CD14-positive monocyte (primary cell): ENCODE results near the gene TMEM91. TPM values are rescaled to one million over a fixed set of nuclear protein-coding genes. Genes with fewer than 3 reads are reported as not detected.
A peak's percentile ranks its signal among the peaks of the same experiment; 100 is the strongest.

Experiments
- DNase-seq, 3 donors: peaks; one replicate each; pipeline ENCODE4 v3.0.0-alpha.2; 2011 to 2022
- H2AFZ ChIP-seq: 2 replicates; pipeline ENCODE4 v1.6.0; 2012; ENCODE audit warnings: mild to moderate bottlenecking, low read depth, low read length, inconsistent platforms; ENCODE audit not compliant: insufficient read depth, poor library complexity, severe bottlenecking
- H3K27ac ChIP-seq, 2 donors: 1 replicate in 1 of 2; 2 replicates in 1 of 2; pipeline ENCODE4 v1.5.1; 2012 to 2013; ENCODE audit warnings: low read length in 2 of 2, control low read depth in 1 of 2, inconsistent platforms in 1 of 2, low read depth in 1 of 2, mild to moderate bottlenecking in 1 of 2
- H3K27me3 ChIP-seq, 2 donors: one replicate each; pipeline versions ENCODE4 v1.6.0 to v1.6.1; 2011 to 2013; ENCODE audit warnings: low read length in 2 of 2; ENCODE audit not compliant: control insufficient read depth in 2 of 2, insufficient read depth in 2 of 2
- H3K36me3 ChIP-seq, 2 donors: replicated peaks in 1 of 2; 1 replicate in 1 of 2; 2 replicates in 1 of 2; pipeline versions ENCODE4 v1.5.1 to v1.6.1; 2012 to 2013; ENCODE audit warnings: low read length in 2 of 2, control low read depth in 1 of 2, inconsistent platforms in 1 of 2, mild to moderate bottlenecking in 1 of 2; ENCODE audit not compliant: insufficient read depth in 2 of 2, control insufficient read depth in 1 of 2
- H3K4me1 ChIP-seq, 2 donors: 1 replicate in 1 of 2; 2 replicates in 1 of 2; pipeline versions ENCODE4 v1.5.1 to v1.6.1; 2012 to 2013; ENCODE audit warnings: low read length in 2 of 2, control low read depth in 1 of 2, inconsistent platforms in 1 of 2, mild to moderate bottlenecking in 1 of 2, moderate library complexity in 1 of 2; ENCODE audit not compliant: insufficient read depth in 2 of 2, control insufficient read depth in 1 of 2
- H3K4me2 ChIP-seq: replicated peaks from 2 replicates; pipeline ENCODE3; 2012; ENCODE audit warnings: low read length, moderate library complexity, mild to moderate bottlenecking; ENCODE audit not compliant: poor library complexity, severe bottlenecking; ENCODE audit errors: extremely low read depth
- H3K4me3 ChIP-seq, 3 experiments: fragments of 200-600 bp in 1 of 3; sonication (generic) in 1 of 3; replicated peaks in 1 of 3; 1 replicate in 2 of 3; 2 replicates in 1 of 3; pipeline ENCODE4 v1.5.1; 2011 to 2013; ENCODE audit warnings: low read length in 3 of 3, mild to moderate bottlenecking in 3 of 3, control low read depth in 2 of 3, low read depth in 2 of 3, inconsistent platforms in 1 of 3, moderate library complexity in 1 of 3
- H3K79me2 ChIP-seq: 2 replicates; pipeline ENCODE4 v1.6.0; 2012; ENCODE audit warnings: mild to moderate bottlenecking, control low read depth, inconsistent platforms, low read length, moderate library complexity; ENCODE audit not compliant: insufficient read depth
- H3K9ac ChIP-seq: 2 replicates; pipeline ENCODE4 v1.6.0; 2017; ENCODE audit warnings: low read length, mild to moderate bottlenecking; ENCODE audit not compliant: insufficient read depth, poor library complexity, severe bottlenecking
- H3K9me3 ChIP-seq, 2 donors: replicated peaks in 1 of 2; 1 replicate in 1 of 2; 2 replicates in 1 of 2; pipeline versions ENCODE4 v1.5.1 to v1.6.1; 2012 to 2013; ENCODE audit warnings: low read length in 2 of 2, control low read depth in 1 of 2; ENCODE audit not compliant: control insufficient read depth in 1 of 2, insufficient read depth in 1 of 2
- H4K20me1 ChIP-seq: 2 replicates; pipeline ENCODE4 v1.6.0; 2012; ENCODE audit warnings: mild to moderate bottlenecking, low read length, control low read depth, moderate library complexity; ENCODE audit not compliant: insufficient read depth
- H3K27ac Mint-ChIP-seq, 7 donors: one replicate each; pipeline ENCODE4 v1.8.0; 2020; ENCODE audit warnings: mild to moderate bottlenecking in 7 of 7, mixed read lengths in 7 of 7, moderate library complexity in 6 of 7, inconsistent platforms in 2 of 7
- H3K27me3 Mint-ChIP-seq, 3 donors: one replicate each; pipeline ENCODE4 v1.8.0; 2021 to 2022; ENCODE audit warnings: low read depth in 3 of 3, mild to moderate bottlenecking in 3 of 3, mixed read lengths in 3 of 3, moderate library complexity in 3 of 3, inconsistent platforms in 1 of 3
- H3K36me3 Mint-ChIP-seq, 2 donors: one replicate each; pipeline ENCODE4 v1.8.0; 2020; ENCODE audit warnings: mixed read lengths in 2 of 2, inconsistent platforms in 1 of 2, mild to moderate bottlenecking in 1 of 2
- H3K4me1 Mint-ChIP-seq: one replicate; pipeline ENCODE4 v1.8.0; 2020; ENCODE audit warnings: mild to moderate bottlenecking, mixed read lengths
- H3K4me3 Mint-ChIP-seq, 2 donors: one replicate each; pipeline ENCODE4 v1.8.0; 2020; ENCODE audit warnings: mild to moderate bottlenecking in 2 of 2, mixed read lengths in 2 of 2, moderate library complexity in 1 of 2
- H3K9me3 Mint-ChIP-seq, 7 donors: one replicate each; pipeline ENCODE4 v1.8.0; 2020 to 2022; ENCODE audit warnings: mixed read lengths in 7 of 7, mild to moderate bottlenecking in 6 of 7, moderate library complexity in 6 of 7, inconsistent platforms in 2 of 7
- WGBS: methylation state at CpG from one replicate; pipeline ENCODE4 v1.1.5; 2013; ENCODE audit warnings: missing lambda C conversion rate; ENCODE audit not compliant: insufficient coverage; 5-methylcytosine and 5-hydroxymethylcytosine counted together
- intact Hi-C, 2 donors: fragments of 100-400 bp; cut with micrococcal nuclease; formaldehyde crosslinking; loops; one replicate each; pipeline versions ENCODE4 v1.15.0 to v1.15.1; 2023
- polyA plus RNA-seq, 3 donors: library from polyadenylated mRNA; depleted of rRNA in 1 of 3; unstranded in 2 of 3; stranded (reverse) in 1 of 3; fragments of 300-500 nt in 2 of 3; fragments of >200 nt in 1 of 3; fragmentation: Illumina TruSeq in 2 of 3; gene quantifications; 1 replicate in 2 of 3; 2 replicates in 1 of 3; pipeline ENCODE4 v1.2.3, GENCODE V29; 2012 to 2021
- TF ChIP-seq, protein P1 (sequence below): fragments of 200-600 bp; IDR thresholded peaks from one replicate; pipeline ENCODE4 v1.8.0; 2022; ENCODE audit warnings: antibody characterized with exemption, mild to moderate bottlenecking

Gene TMEM91
- polyA plus RNA-seq, 3 donors, result 29.1 to 103 (median 34.9) TPM

DNA sequence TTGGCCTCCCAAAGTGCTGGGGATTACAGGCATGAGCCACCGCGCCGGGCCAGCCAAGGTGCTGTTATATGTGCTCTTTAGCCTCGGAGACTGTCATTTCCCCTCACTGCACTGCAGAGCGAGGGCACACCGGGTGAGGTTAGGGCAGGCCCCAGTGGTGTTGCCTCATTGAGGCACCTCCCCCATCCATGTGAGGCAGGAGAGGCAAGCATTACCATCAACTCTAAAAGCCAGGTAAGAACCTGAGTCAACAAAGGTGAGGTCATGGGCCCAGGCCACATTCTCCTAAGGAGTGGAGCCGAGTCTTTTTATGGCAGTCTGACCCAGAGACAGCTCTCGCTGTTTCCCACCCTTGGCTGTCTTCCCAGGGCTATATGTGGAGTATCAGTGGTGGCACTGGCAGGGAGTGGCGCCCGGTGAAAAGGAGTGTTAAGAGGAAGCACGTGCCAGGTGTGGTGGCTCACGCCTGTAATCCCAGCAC lies 39.9 kb downstream of the TMEM91 start:
- DNase-seq, result no peak
- intact Hi-C loops, result no loop called here
- Histone ChIP-seq H3K4me2 (no peak overlapping the region), H2AFZ (no peak overlapping the region), H3K27me3 (no peaks in the 10 kb centered on the region), H3K36me3 (peaks cover 57 to 73% of the 10 kb centered on the region in 2 donors), H3K27ac (no peak overlapping the region), H4K20me1 (no peaks in the 10 kb centered on the region), H3K4me1 (peaks cover 39 to 70% of the 10 kb centered on the region in 2 donors), H3K79me2 (peaks cover under 1% of the 10 kb centered on the region), H3K4me3 (no peak overlapping the region), H3K9me3 (no peaks in the 10 kb centered on the region), H3K9ac (no peak overlapping the region)
- TF ChIP-seq, protein P1, sequence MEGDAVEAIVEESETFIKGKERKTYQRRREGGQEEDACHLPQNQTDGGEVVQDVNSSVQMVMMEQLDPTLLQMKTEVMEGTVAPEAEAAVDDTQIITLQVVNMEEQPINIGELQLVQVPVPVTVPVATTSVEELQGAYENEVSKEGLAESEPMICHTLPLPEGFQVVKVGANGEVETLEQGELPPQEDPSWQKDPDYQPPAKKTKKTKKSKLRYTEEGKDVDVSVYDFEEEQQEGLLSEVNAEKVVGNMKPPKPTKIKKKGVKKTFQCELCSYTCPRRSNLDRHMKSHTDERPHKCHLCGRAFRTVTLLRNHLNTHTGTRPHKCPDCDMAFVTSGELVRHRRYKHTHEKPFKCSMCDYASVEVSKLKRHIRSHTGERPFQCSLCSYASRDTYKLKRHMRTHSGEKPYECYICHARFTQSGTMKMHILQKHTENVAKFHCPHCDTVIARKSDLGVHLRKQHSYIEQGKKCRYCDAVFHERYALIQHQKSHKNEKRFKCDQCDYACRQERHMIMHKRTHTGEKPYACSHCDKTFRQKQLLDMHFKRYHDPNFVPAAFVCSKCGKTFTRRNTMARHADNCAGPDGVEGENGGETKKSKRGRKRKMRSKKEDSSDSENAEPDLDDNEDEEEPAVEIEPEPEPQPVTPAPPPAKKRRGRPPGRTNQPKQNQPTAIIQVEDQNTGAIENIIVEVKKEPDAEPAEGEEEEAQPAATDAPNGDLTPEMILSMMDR, result no peak
- no peaks in the 10 kb centered on the region for H3K27me3 Mint-ChIP-seq
- peaks cover 0 to 5% (median 0%) of the 10 kb centered on the region in 7 donors for H3K9me3 Mint-ChIP-seq
- peaks cover 65 to 88% of the 10 kb centered on the region in 2 donors for H3K36me3 Mint-ChIP-seq
- no peak overlapping the region for H3K4me3 Mint-ChIP-seq
- WGBS, result 54% methylated on average over 5 of the region's 12 CpGs
- peak overlapping the region in 2 of 7 donors; percentile 26 to 50 for H3K27ac Mint-ChIP-seq
- H3K4me1 Mint-ChIP-seq, result peaks cover 61% of the 10 kb centered on the region

DNA sequence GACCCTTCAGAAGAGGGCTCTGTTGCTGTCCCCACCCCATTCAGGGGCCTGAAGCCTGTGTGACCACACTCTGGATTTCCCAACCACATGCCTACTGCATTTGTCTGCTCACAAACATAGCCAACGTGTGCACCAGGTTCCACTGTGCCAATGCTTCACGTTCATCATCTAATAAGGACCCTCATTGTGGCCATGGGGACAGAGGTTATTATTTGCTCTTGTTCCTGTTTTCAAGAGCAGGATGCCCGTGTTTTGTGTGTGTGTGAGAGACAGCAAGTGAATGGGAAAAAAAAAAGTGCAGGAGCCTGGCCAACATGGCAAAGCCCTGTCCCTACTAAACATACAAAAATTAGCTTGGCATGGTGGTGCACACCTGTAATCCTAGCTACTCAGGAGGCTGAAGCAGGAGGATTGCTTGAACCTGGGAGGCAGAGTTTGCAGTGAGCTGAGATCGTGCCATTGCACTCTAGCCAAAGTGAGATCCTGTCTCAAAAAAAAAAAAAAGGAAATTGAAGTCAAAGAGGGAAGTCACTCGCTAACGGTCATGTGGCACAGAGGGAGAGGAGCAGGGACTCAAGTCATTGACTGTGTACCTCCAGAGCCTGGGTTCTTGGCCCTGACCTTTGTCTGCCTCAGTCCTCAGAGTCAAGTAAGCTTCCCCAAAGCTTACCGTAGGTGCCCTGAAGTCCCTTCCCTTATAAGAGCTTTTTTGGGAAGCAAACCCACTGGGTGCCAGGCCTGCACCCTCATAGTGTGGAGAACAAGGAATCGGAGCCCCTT lies 44.0 kb downstream of the TMEM91 start:
- Histone ChIP-seq H3K9me3 (no peaks in the 10 kb centered on the region), H3K27ac (peak overlapping the region; percentile 86 to 96), H3K79me2 (peaks cover 36% of the 10 kb centered on the region), H3K4me2 (peak overlapping the region; percentile 56), H3K4me1 (peaks cover 62 to 78% of the 10 kb centered on the region in 2 donors), H4K20me1 (peaks cover 19% of the 10 kb centered on the region), H3K36me3 (peaks cover 60 to 70% of the 10 kb centered on the region in 2 donors), H3K27me3 (no peaks in the 10 kb centered on the region), H2AFZ (no peak overlapping the region), H3K4me3 (peak overlapping the region in 1 of 3 experiments; percentile 29), H3K9ac (peak overlapping the region; percentile 41)
- TF ChIP-seq, protein P1, result no peak
- Mint-ChIP-seq H3K4me3 (peak overlapping the region in 1 of 2 donors; percentile 69), H3K27me3 (peaks cover 0 to 1% (median 0%) of the 10 kb centered on the region in 3 donors), H3K27ac (peak overlapping the region; percentile 87 to 97 (median 96)), H3K9me3 (peaks cover 0 to 5% (median 0%) of the 10 kb centered on the region in 7 donors), H3K36me3 (peaks cover 59 to 91% of the 10 kb centered on the region in 2 donors), H3K4me1 (peaks cover 68% of the 10 kb centered on the region)
- 3% methylated on average over 6 of the region's 8 CpGs for WGBS
- peak; percentile 81 to 88 (median 87) for DNase-seq
- intact Hi-C loops, result loop anchor here in 1 of 2 donors (10.0 kb wide), 1 partner anchor 45 kb away; the partner anchor contains the start of gene TMEM91
